SHP77 treated with DMSO at 0.1 percent for 48 hours (cell line): ENCODE data around the gene HBZ.
"Not testable (repeated sequence)": the region's sequence is repeated elsewhere in the genome, so short reads cannot be mapped to it uniquely, and the experiment has no call there.

Source experiments
- DNase-seq: peaks from one replicate; lab custom pipeline; 2025; lab: John Stamatoyannopoulos, UW

Gene HBZ

GRCh38 chr16:133716-134115, 18.7 kb upstream of the HBZ start:
- DNase-seq: no peak

GRCh38 chr16:138049-138417, 14.4 kb upstream of the HBZ start:
- no peak for DNase-seq

DNA sequence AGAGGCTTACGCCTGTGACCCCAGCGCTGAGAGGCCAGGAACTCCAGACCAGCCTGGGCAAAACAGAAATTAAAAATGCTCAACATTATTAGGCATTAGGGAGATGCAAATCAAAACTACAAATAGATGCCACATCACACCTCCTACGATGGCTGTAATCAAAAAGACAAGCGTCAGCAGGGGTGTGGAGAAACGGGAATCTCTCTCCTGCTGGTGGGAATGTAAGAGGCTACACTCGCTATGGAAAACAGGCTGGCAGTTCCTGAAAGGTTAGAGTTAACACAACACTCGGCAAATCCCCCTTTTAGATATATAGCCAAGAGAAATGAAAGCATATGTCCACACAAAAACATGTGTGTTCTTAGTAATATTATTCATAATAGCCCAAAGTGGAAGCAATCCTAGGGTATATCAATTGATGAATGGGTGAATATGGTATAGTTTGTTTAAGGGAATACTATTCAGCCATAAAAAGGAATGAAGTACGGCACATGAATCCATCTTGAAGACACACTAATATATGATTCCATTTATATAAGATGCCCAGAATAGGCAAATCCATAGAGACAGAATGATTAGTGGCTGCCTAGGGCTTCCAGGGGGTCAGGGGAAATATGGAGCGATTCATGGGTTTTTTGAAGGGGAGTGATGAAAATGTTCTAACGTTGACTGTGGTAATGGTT, 12.1 kb upstream of the HBZ start:
- no peak for DNase-seq

GRCh38 chr16:142405-142967, 10.0 kb upstream of the HBZ start:
- DNase-seq: no peak

DNA sequence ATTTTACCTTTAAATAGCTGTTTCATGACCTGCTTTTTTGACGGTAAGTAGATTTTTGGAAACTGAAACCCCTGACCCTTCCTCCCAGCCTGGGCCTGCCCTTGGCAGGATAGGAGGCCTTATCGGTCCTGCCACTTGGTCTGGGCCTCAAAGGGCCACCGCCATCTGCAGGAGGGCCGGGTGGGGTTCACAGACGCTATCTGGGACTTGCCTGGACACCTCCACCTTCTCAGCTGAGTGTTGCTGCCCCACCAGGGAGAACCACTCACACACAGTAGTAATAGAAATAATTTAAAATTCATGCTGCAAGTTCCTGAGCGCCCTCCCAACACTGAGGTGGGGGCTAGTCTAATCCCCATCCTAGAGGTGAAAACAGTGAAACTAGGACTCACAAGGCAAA, 9.4 kb upstream of the HBZ start:
- no peak for DNase-seq

- DNase-seq: no peak
These were observed 9.0 kb upstream of the HBZ start for GRCh38 chr16:143456-143855.

GRCh38 chr16:144797-145252, 7.6 kb upstream of the HBZ start:
- DNase-seq: no peak

DNA sequence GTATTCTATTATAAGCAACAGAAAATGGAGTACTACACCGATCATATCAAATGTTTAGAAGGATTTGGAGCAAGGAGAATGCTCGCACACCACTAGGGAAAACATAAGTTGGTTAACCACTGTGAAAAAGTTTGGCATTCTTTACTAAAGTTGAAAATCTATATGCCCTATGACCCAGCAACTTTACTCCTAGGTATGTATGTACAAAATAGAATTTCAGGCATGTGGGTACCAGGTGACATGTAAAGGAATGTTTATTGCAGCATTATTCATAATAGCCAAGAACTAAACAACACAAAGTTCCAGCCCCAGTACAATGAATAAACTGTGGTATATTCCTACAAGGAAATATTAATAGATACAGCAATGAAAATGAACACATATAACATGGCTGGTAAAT, 5.8 kb upstream of the HBZ start:
- DNase-seq: no peak

DNA sequence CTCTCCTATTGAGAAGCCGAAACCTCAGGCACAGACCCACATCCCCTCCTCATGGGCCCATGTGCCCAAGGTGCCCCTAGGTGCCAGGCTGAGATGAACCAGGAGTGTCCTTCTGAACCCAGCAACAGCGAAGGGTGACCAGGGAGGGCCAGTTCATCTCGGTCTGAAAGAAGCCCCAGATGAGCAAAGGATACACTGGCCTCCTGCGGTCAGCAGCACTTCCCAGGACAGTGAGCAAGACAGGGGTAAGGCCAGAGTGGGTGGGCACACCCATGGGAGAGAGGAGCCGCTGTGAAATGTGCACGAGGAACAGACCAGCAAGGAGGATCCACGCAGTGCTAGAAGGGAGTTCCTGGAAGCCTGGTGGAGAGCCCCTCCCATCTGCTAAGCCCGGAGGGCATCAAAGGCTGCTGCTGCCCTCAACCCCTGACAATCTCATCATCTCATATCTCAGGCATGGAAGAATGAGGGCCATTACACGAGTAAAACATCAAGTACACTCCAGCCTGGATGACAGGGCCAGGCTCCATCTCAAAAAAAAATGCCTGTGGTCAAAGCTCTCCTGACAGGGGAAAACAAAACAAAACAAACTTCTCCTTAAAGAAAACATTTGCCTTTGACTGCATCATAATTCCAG, 3.3 kb upstream of the HBZ start:
- DNase-seq: no peak

DNA sequence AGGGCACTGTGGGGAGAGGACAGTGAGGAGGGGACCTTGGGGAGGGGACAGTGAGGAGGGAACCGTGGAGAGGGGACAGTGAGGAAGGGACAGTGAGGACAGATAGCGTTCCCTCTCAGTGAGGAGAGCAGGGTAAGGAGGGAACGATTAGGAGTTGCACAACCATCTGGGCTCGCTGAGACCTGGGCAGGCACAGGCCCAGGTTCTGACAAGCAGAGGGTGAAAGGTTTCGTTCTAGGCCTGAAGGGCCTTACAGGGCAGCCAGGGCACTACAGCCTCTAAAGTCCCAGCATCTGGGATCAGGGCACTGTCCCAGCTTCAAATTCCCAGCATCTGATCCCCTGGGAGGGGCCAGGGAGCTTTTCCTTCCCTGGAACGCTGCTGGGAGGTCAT, 681 bp downstream of the HBZ start:
- DNase-seq: not testable (repeated sequence)

DNA sequence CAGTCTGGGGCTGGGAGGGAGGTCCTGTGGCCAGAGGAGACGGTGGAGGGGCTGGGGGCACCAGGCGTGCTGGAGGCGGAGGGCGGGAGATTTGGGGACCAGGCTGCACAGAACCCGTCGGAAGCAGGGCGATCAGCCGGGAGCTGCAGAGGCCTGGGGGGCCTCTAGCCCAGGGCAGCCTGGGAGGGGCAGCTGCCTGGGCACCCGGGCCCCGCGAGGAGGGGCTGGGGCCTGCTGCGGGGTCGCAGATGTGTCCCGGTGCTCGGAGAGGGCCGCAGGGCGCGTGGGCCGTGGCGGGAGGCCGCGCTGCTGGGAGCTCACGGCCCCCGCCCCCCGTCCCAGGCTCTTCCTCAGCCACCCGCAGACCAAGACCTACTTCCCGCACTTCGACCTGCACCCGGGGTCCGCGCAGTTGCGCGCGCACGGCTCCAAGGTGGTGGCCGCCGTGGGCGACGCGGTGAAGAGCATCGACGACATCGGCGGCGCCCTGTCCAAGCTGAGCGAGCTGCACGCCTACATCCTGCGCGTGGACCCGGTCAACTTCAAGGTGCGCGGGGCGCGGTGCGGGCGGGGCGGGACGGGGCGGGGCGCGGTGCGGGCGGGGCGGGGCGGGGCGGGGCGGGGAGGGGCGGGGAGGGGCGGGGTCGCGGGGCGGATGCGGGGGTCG, 1.2 kb downstream of the HBZ start:
- not testable (repeated sequence) for DNase-seq

GRCh38 chr16:154217-155030, 2.0 kb downstream of the HBZ start:
- DNase-seq: no peak

- DNase-seq: no peak
These were observed 2.6 kb downstream of the HBZ start for GRCh38 chr16:155031-155398.

GRCh38 chr16:159136-159849, 6.8 kb downstream of the HBZ start:
- no peak for DNase-seq

GRCh38 chr16:160242-160641, 7.8 kb downstream of the HBZ start:
- DNase-seq: not testable (repeated sequence)

DNA sequence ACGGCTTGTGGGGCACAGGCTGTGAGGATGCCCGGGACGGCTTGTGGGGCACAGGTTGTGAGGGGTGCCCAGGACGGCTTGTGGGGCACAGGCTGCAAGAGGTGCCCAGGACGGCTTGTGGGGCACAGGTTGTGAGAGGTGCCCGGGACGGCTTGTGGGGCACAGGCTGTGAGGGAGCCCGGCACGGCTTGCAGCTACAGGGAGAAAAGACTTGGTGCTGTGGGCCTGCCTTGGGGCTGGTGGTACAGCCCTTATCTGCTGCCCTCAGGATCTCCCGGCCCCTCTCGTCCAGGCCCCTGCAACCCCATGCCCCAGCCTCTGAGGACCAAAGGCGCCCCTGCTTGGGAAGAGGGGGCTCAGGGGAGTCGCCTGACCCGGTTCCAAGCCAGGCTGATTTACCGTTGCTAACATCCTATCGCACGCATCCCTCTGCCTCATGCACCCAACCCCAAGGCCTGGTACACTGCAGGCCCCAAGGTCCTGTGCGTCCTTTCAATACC, 8.3 kb downstream of the HBZ start:
- DNase-seq: no peak

DNA sequence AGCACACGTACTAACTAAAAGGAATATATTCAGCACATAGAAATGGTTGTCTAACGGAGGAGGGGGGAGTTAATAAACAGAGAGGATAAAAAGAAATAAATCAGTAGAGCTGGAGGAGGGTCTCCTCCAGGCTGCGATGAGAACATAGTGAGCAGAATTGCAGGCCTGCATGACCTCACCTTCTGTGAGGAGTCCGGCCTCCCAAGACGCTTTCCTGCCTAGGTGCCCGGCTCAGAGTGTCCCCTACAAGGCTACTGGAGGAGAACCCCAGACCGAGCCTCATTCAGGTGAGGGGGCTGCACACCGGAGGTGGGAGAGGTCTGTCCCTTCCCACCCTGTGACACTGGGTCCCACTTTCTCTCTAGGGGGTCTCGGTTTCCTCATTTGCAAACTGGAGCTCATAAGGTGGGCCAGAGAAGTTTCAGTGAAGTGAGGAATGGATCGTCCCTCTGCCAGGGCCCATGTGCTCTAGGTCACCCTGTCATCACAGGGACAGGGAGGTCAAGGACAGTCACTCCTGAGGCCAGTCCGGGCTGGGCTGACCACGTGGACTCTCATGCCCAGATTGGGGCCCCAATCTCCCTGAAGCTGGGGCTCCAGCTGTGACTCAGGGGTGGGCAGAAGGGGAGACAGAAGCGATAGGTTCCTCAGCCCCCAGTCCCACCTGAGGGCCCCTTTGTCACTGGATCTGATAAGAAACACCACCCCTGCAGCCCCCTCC, 10.0 kb downstream of the HBZ start:
- DNase-seq: no peak

DNA sequence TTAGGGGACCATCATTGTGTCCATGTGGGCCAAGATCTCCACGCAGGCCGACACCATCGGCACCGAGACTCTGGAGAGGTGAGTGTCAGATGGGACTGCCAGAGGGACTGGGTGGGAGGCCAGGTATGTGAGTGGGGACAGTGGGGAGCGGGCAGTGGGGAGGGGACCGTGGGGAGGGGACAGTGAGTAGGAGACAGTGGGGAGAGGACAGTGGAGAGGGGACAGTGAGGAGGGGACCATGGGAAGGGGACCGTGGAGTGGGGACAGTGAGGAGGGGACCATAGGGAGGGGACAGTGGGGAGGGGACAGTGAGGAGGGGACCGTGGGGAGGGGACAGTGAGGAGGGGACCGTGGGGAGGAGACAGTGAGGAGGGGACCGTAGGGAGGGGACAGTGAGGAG, 10.7 kb downstream of the HBZ start:
- DNase-seq: not testable (repeated sequence)

DNA sequence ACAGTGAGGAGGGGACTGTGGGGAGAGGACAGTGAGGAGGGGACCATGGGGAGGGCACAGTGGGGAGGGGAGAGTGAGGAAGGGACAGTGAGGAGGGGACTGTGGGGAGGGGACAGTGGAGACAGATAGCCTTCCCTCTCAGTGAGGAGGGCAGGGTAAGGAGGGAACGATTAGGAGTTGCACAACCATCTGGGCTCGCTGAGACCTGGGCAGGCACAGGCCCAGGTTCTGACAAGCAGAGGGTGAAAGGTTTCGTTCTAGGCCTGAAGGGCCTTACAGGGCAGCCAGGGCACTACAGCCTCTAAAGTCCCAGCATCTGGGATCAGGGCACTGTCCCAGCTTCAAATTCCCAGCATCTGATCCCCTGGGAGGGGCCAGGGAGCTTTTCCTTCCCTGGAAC, 11.3 kb downstream of the HBZ start:
- DNase-seq: not testable (repeated sequence)

DNA sequence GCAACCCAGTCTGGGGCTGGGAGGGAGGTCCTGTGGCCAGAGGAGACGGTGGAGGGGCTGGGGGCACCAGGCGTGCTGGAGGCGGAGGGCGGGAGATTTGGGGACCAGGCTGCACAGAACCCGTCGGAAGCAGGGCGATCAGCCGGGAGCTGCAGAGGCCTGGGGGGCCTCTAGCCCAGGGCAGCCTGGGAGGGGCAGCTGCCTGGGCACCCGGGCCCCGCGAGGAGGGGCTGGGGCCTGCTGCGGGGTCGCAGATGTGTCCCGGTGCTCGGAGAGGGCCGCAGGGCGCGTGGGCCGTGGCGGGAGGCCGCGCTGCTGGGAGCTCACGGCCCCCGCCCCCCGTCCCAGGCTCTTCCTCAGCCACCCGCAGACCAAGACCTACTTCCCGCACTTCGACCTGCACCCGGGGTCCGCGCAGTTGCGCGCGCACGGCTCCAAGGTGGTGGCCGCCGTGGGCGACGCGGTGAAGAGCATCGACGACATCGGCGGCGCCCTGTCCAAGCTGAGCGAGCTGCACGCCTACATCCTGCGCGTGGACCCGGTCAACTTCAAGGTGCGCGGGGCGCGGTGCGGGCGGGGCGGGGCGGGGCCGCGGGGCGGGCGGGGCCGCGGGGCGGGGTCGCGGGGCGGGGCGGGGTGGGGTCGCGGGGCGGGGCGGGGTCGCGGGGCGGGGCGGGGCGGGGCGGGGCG, 11.8 kb downstream of the HBZ start:
- DNase-seq: not testable (repeated sequence)
